ENCODE results near the gene MYBPH.
A peak's percentile ranks its signal among the peaks of the same experiment; 100 is the strongest.

Gene MYBPH

GRCh38 chr1:203158423-203158822 lies 17.2 kb downstream of the MYBPH start:
- H3K4me3 ChIP-seq (replicated peaks; ENCODE audit: low read depth, low read length): no peak overlapping the region
- DNase-seq (ENCODE audit: low read depth): no peak
- no peak for TF ChIP-seq CTCF (IDR thresholded peaks at IDR 0.05; ENCODE audit: low read length, missing control alignments)

DNA sequence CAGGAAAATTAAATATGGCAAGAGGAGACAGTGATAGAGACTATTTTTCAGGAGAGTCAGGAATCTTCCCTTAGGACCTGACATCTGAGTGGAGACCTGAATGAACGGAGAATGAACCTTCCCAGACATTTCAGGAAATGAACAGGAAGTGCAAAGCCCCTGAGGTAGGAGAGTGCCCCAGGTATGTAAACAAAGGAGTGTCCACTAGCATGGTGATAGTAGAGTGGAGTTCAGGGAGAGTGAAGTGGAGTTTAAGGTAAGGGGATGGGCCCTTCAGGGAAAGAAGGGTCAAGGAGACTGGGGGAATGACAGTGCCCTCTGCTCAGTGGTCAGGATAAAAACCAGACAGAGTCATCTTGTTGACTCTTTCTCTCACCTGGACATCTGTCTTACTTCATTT lies 19.3 kb downstream of the MYBPH start:
- no peak for TF ChIP-seq CTCF (IDR thresholded peaks at IDR 0.05; ENCODE audit: low read length, missing control alignments)
- H3K4me3 ChIP-seq (replicated peaks; ENCODE audit: low read depth, low read length): no peak overlapping the region
- no peak for DNase-seq (ENCODE audit: low read depth)

DNA sequence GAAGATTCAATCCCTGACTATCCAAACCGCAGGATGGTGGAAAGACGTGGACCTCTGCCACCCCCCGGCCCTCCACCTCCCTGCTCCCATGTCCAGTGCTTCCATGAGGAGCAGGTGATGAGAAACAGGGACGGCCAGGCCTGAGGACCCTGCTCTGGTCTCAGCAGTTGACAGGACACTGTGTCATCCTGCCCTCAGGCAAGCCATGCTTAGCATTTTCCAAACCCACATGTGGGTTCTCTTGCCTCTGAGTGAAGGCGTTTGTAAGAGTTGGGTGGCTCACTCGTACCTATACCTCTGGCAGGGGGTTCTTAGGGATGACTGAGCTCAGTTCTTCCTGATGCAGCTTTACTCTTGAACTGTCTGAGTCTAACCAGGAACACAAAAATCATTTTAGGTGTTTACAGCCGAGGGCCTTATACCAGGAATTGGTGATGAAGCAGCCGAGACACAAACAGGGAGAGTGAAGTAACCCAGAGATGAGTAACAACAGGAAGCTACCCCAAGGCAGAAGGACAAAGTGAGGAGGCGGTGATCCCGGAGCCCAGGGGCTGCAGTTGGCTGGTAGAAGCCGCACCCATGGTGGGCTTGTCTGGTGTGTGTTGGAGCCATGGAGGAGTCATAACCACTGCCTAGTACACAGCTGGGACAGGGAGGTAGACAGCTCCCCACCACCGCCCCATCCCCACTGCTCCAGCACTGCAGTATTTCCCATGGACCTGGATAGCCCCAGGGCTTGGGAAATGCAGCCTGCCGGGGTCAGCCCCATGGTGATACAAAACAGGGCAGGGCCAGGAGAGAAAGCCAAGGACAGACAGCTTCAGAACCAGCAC lies 21.4 kb downstream of the MYBPH start:
- peak; percentile 53 for DNase-seq (ENCODE audit: low read depth)
- TF ChIP-seq CTCF (IDR thresholded peaks at IDR 0.05; ENCODE audit: low read length, missing control alignments): no peak
- H3K4me3 ChIP-seq (replicated peaks; ENCODE audit: low read depth, low read length): no peak overlapping the region

DNA sequence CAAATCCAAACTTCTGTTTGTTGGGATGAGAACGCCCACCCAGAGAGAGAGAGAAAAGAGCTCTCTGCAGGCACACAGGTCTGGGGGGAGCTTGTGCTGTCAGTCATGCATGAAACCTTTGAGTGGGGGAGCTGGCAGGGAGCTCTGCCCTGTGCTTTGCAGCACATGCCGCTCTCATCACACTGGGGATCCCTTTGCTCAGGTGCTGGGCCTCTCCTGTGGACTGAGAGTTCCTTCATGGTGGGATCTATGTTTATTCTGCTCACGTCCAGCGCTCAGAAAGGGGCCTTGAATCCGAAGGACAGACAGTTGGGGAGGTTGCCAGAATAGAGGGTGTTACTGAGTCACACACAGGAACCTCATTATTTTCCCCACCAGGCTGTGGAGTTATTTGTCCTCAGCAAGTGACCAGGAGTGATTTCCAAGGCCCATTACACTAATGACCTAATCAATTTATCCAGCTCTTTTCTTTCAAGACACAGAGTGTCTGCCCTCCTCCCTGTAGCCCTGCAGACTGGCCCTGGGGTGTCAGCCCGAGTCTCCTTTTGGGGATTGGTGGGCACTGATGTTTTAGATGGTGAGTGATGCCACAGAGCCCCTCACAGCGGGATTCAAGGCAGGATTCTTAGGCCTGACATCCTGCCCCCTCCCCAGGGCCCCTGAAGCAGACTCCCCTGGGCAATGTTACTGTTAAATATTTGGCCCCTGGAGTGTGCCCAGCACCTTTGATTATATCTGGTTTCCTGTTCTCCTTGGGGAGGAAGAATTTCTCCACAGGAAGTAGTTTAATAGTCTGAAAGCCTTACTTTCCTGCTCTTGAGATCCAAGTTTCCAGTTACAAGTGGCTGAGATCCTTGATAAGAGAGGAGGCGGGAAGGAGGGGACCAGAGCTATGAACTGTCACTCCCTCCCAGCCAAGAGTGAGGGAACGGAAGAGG lies 22.3 kb downstream of the MYBPH start:
- H3K4me3 ChIP-seq (replicated peaks; ENCODE audit: low read depth, low read length): no peak overlapping the region
- no peak for DNase-seq (ENCODE audit: low read depth)
- TF ChIP-seq CTCF (IDR thresholded peaks at IDR 0.05; ENCODE audit: low read length, missing control alignments): no peak

DNA sequence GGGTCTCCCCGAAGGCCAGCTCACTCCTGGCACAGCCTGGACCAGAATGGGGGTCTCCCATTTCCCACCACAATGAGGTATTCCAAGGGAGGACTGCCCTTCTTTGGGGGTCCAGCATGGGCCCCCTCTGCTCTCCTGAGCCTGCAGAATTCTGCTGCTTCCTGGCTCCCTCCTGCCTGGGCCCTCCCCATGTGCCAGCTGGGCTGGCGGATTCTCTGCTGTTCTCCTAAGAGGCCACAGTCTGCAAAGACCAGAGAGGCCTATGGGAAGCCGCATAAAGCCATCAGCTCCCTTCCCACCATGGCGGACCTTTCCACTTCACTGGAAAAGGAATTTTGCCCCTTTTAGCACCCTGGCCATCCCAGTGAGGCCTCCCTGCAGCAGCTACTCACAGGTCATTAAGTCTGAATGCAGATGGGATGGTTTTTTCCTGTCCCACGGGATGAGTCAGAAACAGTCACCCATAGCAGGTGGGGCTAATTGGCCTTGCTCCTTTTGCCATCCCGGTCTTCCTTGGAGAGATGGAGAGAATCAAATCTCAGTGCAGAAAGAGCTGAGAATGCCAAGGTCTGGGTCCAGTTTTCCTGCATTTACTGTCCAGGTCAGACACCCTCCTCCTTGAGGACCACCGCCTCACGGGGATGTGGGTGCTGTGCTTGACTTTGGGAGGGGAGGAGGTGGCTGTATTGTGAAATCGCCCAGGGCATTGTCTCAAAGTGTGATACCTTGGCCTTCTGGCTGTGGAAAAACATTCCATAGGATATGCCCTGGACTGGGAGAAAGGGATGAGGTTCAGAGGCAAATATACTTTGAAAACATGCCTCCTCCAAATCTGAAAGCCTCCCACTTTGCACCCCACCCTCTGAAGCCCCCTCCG lies 23.2 kb downstream of the MYBPH start:
- no peak for DNase-seq (ENCODE audit: low read depth)
- no peak for TF ChIP-seq CTCF (IDR thresholded peaks at IDR 0.05; ENCODE audit: low read length, missing control alignments)
- no peak overlapping the region for H3K4me3 ChIP-seq (replicated peaks; ENCODE audit: low read depth, low read length)

DNA sequence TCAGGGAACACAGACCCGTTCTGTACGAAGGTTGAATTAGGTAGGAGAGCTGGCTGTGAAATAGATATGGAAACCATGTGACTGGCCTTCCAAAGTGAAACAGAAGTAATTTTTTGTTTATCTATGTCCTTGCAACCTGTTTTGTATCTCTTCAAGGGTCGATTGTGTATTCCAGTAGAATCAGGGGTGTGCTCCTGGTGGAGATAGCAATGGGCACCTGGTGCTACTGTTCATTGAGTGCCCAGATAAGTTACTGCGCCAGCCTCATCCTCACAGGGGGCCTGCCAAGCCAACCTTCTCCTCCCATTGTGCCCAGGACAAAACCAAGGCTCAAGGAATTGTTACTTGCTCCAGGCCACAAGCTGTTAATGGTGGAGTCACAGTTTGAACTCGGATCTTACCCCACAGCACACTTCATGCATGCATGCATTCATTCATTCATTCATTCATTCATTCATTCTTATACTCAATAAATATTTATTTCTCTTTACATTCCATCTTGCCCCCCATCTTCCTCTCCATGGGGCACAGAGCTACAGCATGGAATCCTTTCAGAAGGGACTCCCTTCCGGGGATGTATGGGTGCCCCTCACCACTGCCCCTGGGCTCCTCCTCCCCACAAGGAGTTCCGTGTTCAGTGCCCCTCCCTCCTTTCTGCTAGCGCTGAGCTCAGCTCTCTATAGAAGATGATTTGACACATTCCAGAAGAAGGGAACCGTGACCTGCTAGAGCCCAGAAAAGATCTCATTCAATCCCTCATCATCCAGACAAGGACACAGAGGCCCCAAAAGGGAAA lies 24.1 kb downstream of the MYBPH start:
- DNase-seq (ENCODE audit: low read depth): no peak
- TF ChIP-seq CTCF (IDR thresholded peaks at IDR 0.05; ENCODE audit: low read length, missing control alignments): no peak
- H3K4me3 ChIP-seq (replicated peaks; ENCODE audit: low read depth, low read length): no peak overlapping the region
